Hematopoietic multipotent progenitor cell treated with erythropoietin and hydrocortisone succinate and interleukin-3 and kit ligand, for 17 days (in vitro differentiated cells): ENCODE data around the gene SLCO2B1.

Experiments
- DNase-seq: peaks from one replicate; pipeline ENCODE4 v3.0.0-alpha.2; 2015; ENCODE audit warnings: low spot score

SLCO2B1 gene

GRCh38 chr11:75162954-75163353 lies 12.0 kb downstream of the SLCO2B1 start:
- no peak for DNase-seq

- no peak for DNase-seq
Observed at GRCh38 chr11:75163921-75164849, 13.3 kb downstream of the SLCO2B1 start.

GRCh38 chr11:75165721-75166120 lies 14.8 kb downstream of the SLCO2B1 start:
- DNase-seq: no peak

- DNase-seq: no peak
Observed at GRCh38 chr11:75166791-75167190, 15.9 kb downstream of the SLCO2B1 start.

GRCh38 chr11:75167617-75168016 lies 16.7 kb downstream of the SLCO2B1 start:
- no peak for DNase-seq

- DNase-seq: no peak
Observed at GRCh38 chr11:75169101-75169885, 18.4 kb downstream of the SLCO2B1 start.

GRCh38 chr11:75170516-75171201 lies 19.8 kb downstream of the SLCO2B1 start:
- no peak for DNase-seq

GRCh38 chr11:75173336-75173735 lies 22.4 kb downstream of the SLCO2B1 start:
- DNase-seq: no peak

GRCh38 chr11:75174781-75175370 lies 24.0 kb downstream of the SLCO2B1 start:
- DNase-seq: no peak

- DNase-seq: no peak
Observed at GRCh38 chr11:75182664-75183063, 31.8 kb downstream of the SLCO2B1 start.

- DNase-seq: no peak
Observed at GRCh38 chr11:75184051-75184450, 33.1 kb downstream of the SLCO2B1 start.

- no peak for DNase-seq
Observed at GRCh38 chr11:75184757-75185425, 34.0 kb downstream of the SLCO2B1 start.

- no peak for DNase-seq
Observed at GRCh38 chr11:75185866-75186265, 35.0 kb downstream of the SLCO2B1 start.

- no peak for DNase-seq
Observed at GRCh38 chr11:75186999-75187398, 36.1 kb downstream of the SLCO2B1 start.

- no peak for DNase-seq
Observed at GRCh38 chr11:75188671-75189070, 37.8 kb downstream of the SLCO2B1 start.

GRCh38 chr11:75189108-75189507 lies 38.2 kb downstream of the SLCO2B1 start:
- DNase-seq: no peak

GRCh38 chr11:75189911-75190310 lies 39.0 kb downstream of the SLCO2B1 start:
- DNase-seq: no peak

- no peak for DNase-seq
Observed at GRCh38 chr11:75190652-75191329, 39.9 kb downstream of the SLCO2B1 start.

- no peak for DNase-seq
Observed at GRCh38 chr11:75191330-75191717, 40.4 kb downstream of the SLCO2B1 start.

- DNase-seq: no peak
Observed at GRCh38 chr11:75193271-75193670, 42.4 kb downstream of the SLCO2B1 start.

- DNase-seq: no peak
Observed at GRCh38 chr11:75193711-75194110, 42.8 kb downstream of the SLCO2B1 start.
